ENCODE results near the gene PFDN2.

DNA sequence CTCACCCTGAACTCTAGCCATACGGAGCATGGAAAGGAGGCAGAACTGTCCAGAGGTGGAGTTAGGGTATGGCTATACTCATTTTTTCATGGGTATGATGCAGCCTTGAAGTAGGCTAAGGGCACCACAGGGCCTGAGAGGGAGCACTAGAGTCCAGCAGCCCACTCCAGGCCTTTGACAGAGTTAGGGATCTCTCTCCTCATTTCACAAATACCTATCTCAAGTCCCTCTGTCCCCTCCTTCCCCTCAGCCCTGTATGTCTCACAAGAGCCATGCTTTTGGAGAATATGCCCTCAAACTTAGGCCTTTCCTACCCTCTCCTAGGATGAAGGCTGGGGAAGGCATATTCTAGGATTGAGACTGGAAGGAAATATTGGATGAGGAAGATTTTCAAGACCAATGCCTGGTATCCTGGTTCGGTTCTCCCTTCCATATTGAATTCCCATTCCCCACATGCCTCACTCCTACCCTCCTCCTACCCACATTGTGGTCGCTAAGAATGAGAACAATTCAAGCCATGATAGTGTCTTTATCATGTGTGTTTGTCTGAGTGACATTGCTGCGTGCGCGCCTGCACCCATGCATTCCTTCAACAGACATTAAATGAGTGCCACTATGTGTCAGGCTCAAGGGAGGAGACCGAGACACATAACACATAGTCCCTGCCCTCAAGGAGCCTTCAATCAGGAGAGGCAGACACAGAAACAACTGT lies 25.9 kb downstream of the PFDN2 start:
- no peak for TF ChIP-seq CTCF (IDR thresholded peaks at IDR 0.05 in 8 of 11, conservative IDR thresholded peaks at IDR 0.05 in 3 of 11)
- no peak for TF ChIP-seq POLR2AphosphoS5 (IDR thresholded peaks at IDR 0.05)
- no peak for TF ChIP-seq POLR2A (IDR thresholded peaks at IDR 0.05)
